HK-2 (cell line): ENCODE results near the gene ABCA6.
"Not testable (repeated sequence)": the region's sequence is repeated elsewhere in the genome, so short reads cannot be mapped to it uniquely, and the experiment has no call there.

Experiments used
- DNase-seq: peaks from one replicate; pipeline ENCODE4 v3.0.0-alpha.2; 2018; ENCODE audit not compliant: unreplicated experiment

ABCA6 gene

GRCh38 chr17:69134112-69134511, 7.6 kb downstream of the ABCA6 start:
- DNase-seq: no peak

- DNase-seq: no peak
Observed at GRCh38 chr17:69130627-69131296, 10.9 kb downstream of the ABCA6 start.

GRCh38 chr17:69123626-69124025, 18.1 kb downstream of the ABCA6 start:
- no peak for DNase-seq

- no peak for DNase-seq
Observed at GRCh38 chr17:69122065-69122464, 19.6 kb downstream of the ABCA6 start.

GRCh38 chr17:69117855-69118784, 23.6 kb downstream of the ABCA6 start:
- no peak for DNase-seq

- no peak for DNase-seq
Observed at GRCh38 chr17:69111794-69112193, 29.9 kb downstream of the ABCA6 start.

- no peak for DNase-seq
Observed at GRCh38 chr17:69105907-69106730, 35.6 kb downstream of the ABCA6 start.

GRCh38 chr17:69103557-69104233, 38.0 kb downstream of the ABCA6 start:
- DNase-seq: no peak

GRCh38 chr17:69098625-69099024, 43.1 kb downstream of the ABCA6 start:
- DNase-seq: no peak

GRCh38 chr17:69096541-69096940, 45.2 kb downstream of the ABCA6 start:
- DNase-seq: no peak

GRCh38 chr17:69093995-69094394, 47.7 kb downstream of the ABCA6 start:
- DNase-seq: no peak

GRCh38 chr17:69093279-69093789, 48.4 kb downstream of the ABCA6 start:
- DNase-seq: no peak

- no peak for DNase-seq
Observed at GRCh38 chr17:69090365-69090764, 51.3 kb downstream of the ABCA6 start.

- DNase-seq: no peak
Observed at GRCh38 chr17:69088643-69089200, 53.0 kb downstream of the ABCA6 start.

GRCh38 chr17:69086641-69087040, 55.1 kb downstream of the ABCA6 start:
- DNase-seq: no peak

- DNase-seq: no peak
Observed at GRCh38 chr17:69084911-69085310, 56.8 kb downstream of the ABCA6 start.

- no peak for DNase-seq
Observed at GRCh38 chr17:69082696-69083095, 59.0 kb downstream of the ABCA6 start.

- no peak for DNase-seq
Observed at GRCh38 chr17:69078864-69079263, 62.8 kb downstream of the ABCA6 start.

- no peak for DNase-seq
Observed at GRCh38 chr17:69075823-69076222, 65.9 kb downstream of the ABCA6 start.

GRCh38 chr17:69073392-69073791, 68.3 kb downstream of the ABCA6 start:
- not testable (repeated sequence) for DNase-seq

GRCh38 chr17:69072803-69073256, 68.9 kb downstream of the ABCA6 start:
- DNase-seq: not testable (repeated sequence)
